Stomach (tissue), 9 donors: ENCODE data around the gene C16orf89. TPM values are rescaled to one million over a fixed set of nuclear protein-coding genes. Genes with fewer than 3 reads are reported as not detected.
"Not testable (repeated sequence)": the region's sequence is repeated elsewhere in the genome, so short reads cannot be mapped to it uniquely, and the experiment has no call there.

Experiments
- DNase-seq, 2 donors: peaks; one replicate each; pipeline versions ENCODE4 v3.0.0 to v3.0.0-alpha.2; 2013 to 2019
- H3K27ac ChIP-seq, 5 donors: fragments of 200-600 bp in 4 of 5; sonication (generic) in 4 of 5; one replicate each; pipeline ENCODE4 v1.5.1; 2013 to 2019; ENCODE audit warnings: mild to moderate bottlenecking in 1 of 5, moderate library complexity in 1 of 5
- H3K27me3 ChIP-seq, 3 donors: fragments of 200-600 bp; sonication (generic); one replicate each; pipeline ENCODE4 v1.5.1; 2017 to 2019; ENCODE audit warnings: mixed run types in 1 of 3
- H3K36me3 ChIP-seq, 4 donors: fragments of 200-600 bp; sonication (generic); 1 replicate in 3 of 4; 2 replicates in 1 of 4; pipeline ENCODE4 v1.5.1; 2016 to 2019
- H3K4me1 ChIP-seq, 4 donors: fragments of 200-600 bp; sonication (generic); one replicate each; pipeline ENCODE4 v1.5.1; 2016 to 2019
- H3K4me3 ChIP-seq, 4 donors: fragments of 200-600 bp; sonication (generic) in 3 of 4; one replicate each; pipeline ENCODE4 v1.5.1; 2016 to 2019; ENCODE audit warnings: mild to moderate bottlenecking in 1 of 4
- H3K9me3 ChIP-seq, 4 donors: fragments of 200-600 bp; sonication (generic); one replicate each; pipeline ENCODE4 v1.5.1; 2016 to 2019
- EP300 ChIP-seq: sonication (generic); formaldehyde crosslinking; IDR thresholded peaks from one replicate; pipeline ENCODE4 v1.6.1; 2017; ENCODE audit warnings: antibody characterized with exemption
- POLR2A ChIP-seq, 4 donors: fragments of 450-650 bp; IDR thresholded peaks; one replicate each; pipeline ENCODE4 v1.6.1; 2016; ENCODE audit warnings: antibody characterized with exemption in 4 of 4, control low read depth in 2 of 4, mild to moderate bottlenecking in 1 of 4, moderate library complexity in 1 of 4
- POLR2AphosphoS5 ChIP-seq, 3 donors: sonication (generic); formaldehyde crosslinking; IDR thresholded peaks; one replicate each; pipeline ENCODE4 v1.6.1; 2016; ENCODE audit warnings: antibody characterized with exemption in 3 of 3
- WGBS, 5 donors: extraction: QIAGEN DNeasy Blood & Tissue Kit in 3 of 5; methylation state at CpG; one replicate each; pipeline versions ENCODE4 v1.1.5 to v1.1.7; 2013 to 2018; 5-methylcytosine and 5-hydroxymethylcytosine counted together
- intact Hi-C: fragments of 100-400 bp; cut with DNase I; formaldehyde crosslinking; loops from one replicate; pipeline ENCODE4 v1.15.1; 2023; ENCODE audit warnings: low total_unique reads
- polyA plus RNA-seq, 3 donors: library from polyadenylated mRNA; stranded (reverse); fragments of 200-250 nt; gene quantifications; one replicate each; pipeline ENCODE4 v1.2.3, GENCODE V29; 2013
- total RNA-seq, 5 donors: library from RNA; depleted of rRNA; stranded (reverse); fragments of >200 nt; gene quantifications; one replicate each; pipeline versions ENCODE4 v1.1.0 to v1.2.3, GENCODE V29; 2014 to 2016
- TF ChIP-seq, protein P1 (sequence below), 7 experiments: fragments of 450-650 bp in 4 of 7; fragments of 200-600 bp in 3 of 7; sonication (generic) in 3 of 7; IDR thresholded peaks; one replicate each; pipeline ENCODE4 v1.5.1; 2016 to 2019; ENCODE audit warnings: antibody characterized with exemption in 7 of 7, control low read depth in 2 of 7, mild to moderate bottlenecking in 1 of 7
- donor health status: healthy with polysubstance abuse.
- donor health status: Bipolar disorder and iron deficiency.
- donor health status: healthy.

C16orf89 gene
- total and polyA plus RNA-seq, 8 donors: 7.6 to 135 (median 71.1) TPM

DNA sequence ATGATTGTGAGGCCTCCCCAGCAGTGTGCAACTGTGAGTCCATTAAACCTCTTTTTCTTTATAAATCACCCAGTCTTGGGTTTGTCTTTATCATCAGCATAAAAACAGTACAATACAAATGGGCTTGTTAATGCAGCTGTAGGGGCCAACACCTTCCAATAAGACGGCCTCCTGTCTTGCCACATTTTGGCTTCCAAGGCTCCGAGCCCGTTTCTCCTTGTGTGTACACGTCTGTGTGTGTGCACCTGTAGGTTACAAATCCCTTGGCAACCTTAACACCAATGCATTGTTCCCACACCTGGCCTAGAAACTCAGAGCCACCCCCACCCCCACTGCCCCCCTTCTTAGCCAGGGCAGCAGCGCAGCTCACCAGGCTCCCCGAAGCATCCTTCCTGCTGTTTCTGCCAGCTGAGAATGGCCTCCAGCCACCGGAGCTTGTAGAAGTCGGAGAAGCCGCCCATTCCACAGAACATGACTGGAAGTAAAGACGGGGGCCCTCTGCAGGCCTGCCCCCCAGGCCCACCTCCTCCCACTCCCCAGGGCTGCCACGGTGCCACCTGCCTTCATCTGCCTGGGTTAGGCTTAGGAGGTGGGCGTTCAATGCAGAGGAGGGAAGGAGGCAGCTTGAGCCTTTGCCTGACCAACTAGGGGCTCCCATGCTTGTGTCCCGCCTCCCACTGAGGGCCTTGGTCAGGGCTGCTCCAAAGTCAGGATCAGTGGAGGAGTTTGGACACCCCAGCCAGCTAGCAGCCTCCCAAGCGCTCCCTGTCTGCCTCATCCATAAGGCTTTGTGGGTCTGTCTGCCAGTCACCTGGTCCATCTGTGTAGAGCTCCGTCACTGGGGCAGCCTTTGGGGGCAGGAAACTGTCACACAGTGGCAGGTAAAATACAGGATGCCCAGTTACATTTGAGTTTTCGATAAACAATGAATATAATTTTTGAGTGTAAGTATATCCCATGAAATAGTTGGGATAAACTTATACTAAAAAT is 10.6 kb downstream of the C16orf89 start:
- no peaks in the 10 kb centered on the region for H3K9me3 ChIP-seq
- WGBS, 5 donors: 84 to 89% (median 87%) methylated on average over 15 to 16 of the region's 16 CpGs
- no peak overlapping the region for H3K27ac ChIP-seq
- TF ChIP-seq EP300 (no peak), POLR2AphosphoS5 (IDR thresholded peaks at IDR 0.05) (no peak), POLR2A (IDR thresholded peaks at IDR 0.05) (no peak)
- TF ChIP-seq, protein P1, sequence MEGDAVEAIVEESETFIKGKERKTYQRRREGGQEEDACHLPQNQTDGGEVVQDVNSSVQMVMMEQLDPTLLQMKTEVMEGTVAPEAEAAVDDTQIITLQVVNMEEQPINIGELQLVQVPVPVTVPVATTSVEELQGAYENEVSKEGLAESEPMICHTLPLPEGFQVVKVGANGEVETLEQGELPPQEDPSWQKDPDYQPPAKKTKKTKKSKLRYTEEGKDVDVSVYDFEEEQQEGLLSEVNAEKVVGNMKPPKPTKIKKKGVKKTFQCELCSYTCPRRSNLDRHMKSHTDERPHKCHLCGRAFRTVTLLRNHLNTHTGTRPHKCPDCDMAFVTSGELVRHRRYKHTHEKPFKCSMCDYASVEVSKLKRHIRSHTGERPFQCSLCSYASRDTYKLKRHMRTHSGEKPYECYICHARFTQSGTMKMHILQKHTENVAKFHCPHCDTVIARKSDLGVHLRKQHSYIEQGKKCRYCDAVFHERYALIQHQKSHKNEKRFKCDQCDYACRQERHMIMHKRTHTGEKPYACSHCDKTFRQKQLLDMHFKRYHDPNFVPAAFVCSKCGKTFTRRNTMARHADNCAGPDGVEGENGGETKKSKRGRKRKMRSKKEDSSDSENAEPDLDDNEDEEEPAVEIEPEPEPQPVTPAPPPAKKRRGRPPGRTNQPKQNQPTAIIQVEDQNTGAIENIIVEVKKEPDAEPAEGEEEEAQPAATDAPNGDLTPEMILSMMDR (IDR thresholded peaks at IDR 0.05): no peak
- H3K4me3 ChIP-seq: no peak overlapping the region
- intact Hi-C loops: no loop called here
- H3K27me3 ChIP-seq: no peaks in the 10 kb centered on the region
- H3K4me1 ChIP-seq: peaks cover 0 to 3% (median 0%) of the 10 kb centered on the region in 4 donors
- H3K36me3 ChIP-seq: peaks cover 0 to 38% (median 29%) of the 10 kb centered on the region in 4 donors
- no peak for DNase-seq

DNA sequence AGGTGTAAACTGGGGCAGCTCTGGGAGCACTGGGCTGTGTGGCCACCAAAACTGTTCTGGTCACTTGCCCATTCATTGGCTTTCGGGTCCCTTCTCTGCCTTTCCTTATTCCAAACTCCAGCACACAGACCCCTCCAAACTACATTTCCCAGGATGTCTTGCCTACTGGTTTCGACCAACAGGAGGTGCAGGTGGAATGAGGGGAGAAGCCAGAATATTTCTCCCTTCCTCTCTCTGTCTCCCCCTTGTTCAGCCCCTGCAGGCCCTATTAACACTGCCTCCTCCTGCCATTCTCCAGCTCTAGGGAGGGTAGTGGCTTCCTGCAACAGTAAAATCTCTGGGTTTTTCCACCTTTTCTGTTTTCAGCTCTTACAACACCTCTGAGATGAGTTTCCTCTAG is 18.8 kb downstream of the C16orf89 start:
- TF ChIP-seq, protein P1 (IDR thresholded peaks at IDR 0.05): no peak
- TF ChIP-seq EP300 (no peak), POLR2A (IDR thresholded peaks at IDR 0.05) (no peak), POLR2AphosphoS5 (IDR thresholded peaks at IDR 0.05) (no peak)
- Histone ChIP-seq H3K36me3 (peaks cover 0 to 53% (median 40%) of the 10 kb centered on the region in 4 donors), H3K27ac (no peak overlapping the region), H3K27me3 (no peaks in the 10 kb centered on the region), H3K9me3 (no peaks in the 10 kb centered on the region), H3K4me3 (no peak overlapping the region), H3K4me1 (no peaks in the 10 kb centered on the region)
- intact Hi-C loops: no loop called here
- 71 to 90% (median 86%) methylated on average over 2 of the region's 2 CpGs for WGBS, 5 donors
- DNase-seq: no peak

DNA sequence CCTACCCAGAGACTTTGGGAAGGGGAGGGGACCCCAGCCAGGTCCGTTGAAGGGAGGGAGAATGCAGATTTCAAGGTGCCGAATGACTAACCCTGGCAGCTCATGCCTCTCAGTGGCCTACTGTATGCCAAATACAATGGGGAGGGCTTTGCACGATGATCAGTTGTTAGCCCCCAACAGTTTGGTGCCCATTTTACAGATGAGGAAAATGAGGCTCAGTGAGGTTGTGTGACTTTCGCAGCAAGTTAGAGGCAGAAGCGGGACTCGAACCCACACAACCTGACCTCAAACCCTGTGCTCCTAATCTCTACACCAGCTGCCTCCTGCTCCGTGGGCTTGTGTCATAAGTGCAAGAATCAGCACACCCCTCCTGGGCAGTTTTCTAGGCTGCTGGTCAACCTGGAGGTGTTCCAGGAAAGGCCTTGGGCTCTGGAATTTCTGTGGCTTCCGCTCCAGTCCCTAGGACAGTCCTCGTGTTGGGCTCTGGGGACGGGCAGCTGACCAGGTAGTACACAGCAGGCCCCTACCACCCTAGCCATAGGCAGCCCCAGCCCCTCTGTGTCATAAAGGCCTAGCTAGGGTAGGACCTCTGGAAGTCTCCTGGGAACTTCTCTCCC is 20.1 kb downstream of the C16orf89 start:
- DNase-seq: no peak
- Histone ChIP-seq H3K36me3 (peaks cover 0 to 53% (median 40%) of the 10 kb centered on the region in 4 donors), H3K27me3 (no peaks in the 10 kb centered on the region), H3K27ac (no peak overlapping the region), H3K4me3 (no peak overlapping the region), H3K9me3 (no peaks in the 10 kb centered on the region), H3K4me1 (no peaks in the 10 kb centered on the region)
- 84 to 93% (median 89%) methylated on average over 9 to 10 of the region's 10 CpGs for WGBS, 5 donors
- TF ChIP-seq, protein P1 (IDR thresholded peaks at IDR 0.05): no peak
- intact Hi-C loops: no loop called here

DNA sequence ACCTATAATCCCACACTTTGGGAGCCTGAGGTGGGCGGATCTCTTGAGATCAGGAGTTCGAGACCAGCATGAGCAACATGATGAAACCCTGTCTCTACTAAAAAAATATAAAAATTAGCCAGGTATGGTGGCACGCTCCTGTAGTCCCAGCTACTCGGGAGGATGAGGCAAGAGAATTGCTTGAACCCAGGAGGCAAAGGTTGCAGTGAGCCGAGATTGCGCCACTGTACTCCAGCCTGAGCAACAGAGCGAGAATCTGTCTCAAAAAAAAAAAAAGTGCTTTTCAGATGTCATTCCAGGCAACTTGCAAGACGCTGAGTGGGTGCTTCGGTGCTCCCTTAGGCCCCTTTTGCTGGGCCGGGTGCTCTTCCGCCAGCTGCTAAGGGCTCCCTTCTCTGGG is 21.2 kb downstream of the C16orf89 start:
- DNase-seq, H3K27ac ChIP-seq, H3K4me1 ChIP-seq, H3K9me3 ChIP-seq, H3K4me3 ChIP-seq, intact Hi-C loops, H3K27me3 ChIP-seq: not testable (repeated sequence)
- peaks cover 0 to 53% (median 40%) of the 10 kb centered on the region in 4 donors for H3K36me3 ChIP-seq
- WGBS, 5 donors: 89 to 96% (median 94%) methylated on average over 11 of the region's 11 CpGs
